Activated naive CD8-positive, alpha-beta T cell treated with anti-CD3 and anti-CD28 coated beads, Interleukin-2, amount 50 U/mL, for 16 hours (primary cell): ENCODE data around the gene NUDT15.
A peak's percentile ranks its signal among the peaks of the same experiment; 100 is the strongest.
"Not testable (repeated sequence)": the region's sequence is repeated elsewhere in the genome, so short reads cannot be mapped to it uniquely, and the experiment has no call there.

Source experiments
- DNase-seq: peaks from one replicate; pipeline ENCODE4 v3.0.0-alpha.2; 2020; ENCODE audit warnings: low read depth, low spot score

Gene NUDT15

GRCh38 chr13:48042894-48043293 lies 5.4 kb downstream of the NUDT15 start:
- no peak for DNase-seq

- no peak for DNase-seq
Observed at GRCh38 chr13:48043789-48044503, 6.4 kb downstream of the NUDT15 start.

GRCh38 chr13:48050550-48050949 lies 13.0 kb downstream of the NUDT15 start:
- no peak for DNase-seq

GRCh38 chr13:48054601-48055000 lies 17.1 kb downstream of the NUDT15 start:
- no peak for DNase-seq

GRCh38 chr13:48055712-48056111 lies 18.2 kb downstream of the NUDT15 start:
- no peak for DNase-seq

- DNase-seq = not testable (repeated sequence)
Observed at GRCh38 chr13:48058536-48058935, 21.0 kb downstream of the NUDT15 start.

GRCh38 chr13:48059951-48060350 lies 22.4 kb downstream of the NUDT15 start:
- DNase-seq = not testable (repeated sequence)

GRCh38 chr13:48066310-48066989 lies 28.9 kb downstream of the NUDT15 start:
- DNase-seq = no peak

GRCh38 chr13:48068036-48068435 lies 30.5 kb downstream of the NUDT15 start:
- DNase-seq = no peak

GRCh38 chr13:48068952-48069351 lies 31.4 kb downstream of the NUDT15 start:
- DNase-seq = no peak

GRCh38 chr13:48069573-48069972 lies 32.0 kb downstream of the NUDT15 start:
- no peak for DNase-seq

- no peak for DNase-seq
Observed at GRCh38 chr13:48070942-48071341, 33.4 kb downstream of the NUDT15 start.

- DNase-seq = no peak
Observed at GRCh38 chr13:48072304-48072703, 34.8 kb downstream of the NUDT15 start.

- no peak for DNase-seq
Observed at GRCh38 chr13:48072787-48073186, 35.3 kb downstream of the NUDT15 start.

GRCh38 chr13:48074006-48074405 lies 36.5 kb downstream of the NUDT15 start:
- no peak for DNase-seq

GRCh38 chr13:48078251-48078656 lies 40.7 kb downstream of the NUDT15 start:
- no peak for DNase-seq

GRCh38 chr13:48081739-48082138 lies 44.2 kb downstream of the NUDT15 start:
- DNase-seq = no peak

GRCh38 chr13:48086272-48086671 lies 48.7 kb downstream of the NUDT15 start:
- DNase-seq = no peak

- DNase-seq = no peak
Observed at GRCh38 chr13:48093588-48093987, 56.1 kb downstream of the NUDT15 start.

- no peak for DNase-seq
Observed at GRCh38 chr13:48094404-48094780, 56.9 kb downstream of the NUDT15 start.

GRCh38 chr13:48094781-48095502 lies 57.4 kb downstream of the NUDT15 start, which contains the start of gene MED4:
MED4 (minus strand) TSS chr13:48095104; CDS start chr13:48095078, 26 bp downstream.
- DNase-seq = peak; percentile 94

- no peak for DNase-seq
Observed at GRCh38 chr13:48096670-48097069, 59.1 kb downstream of the NUDT15 start.
